Panc1 (cell line): ENCODE results near the gene ATP5F1E.

ENCODE experiments used
- POLR2AphosphoS5 ChIP-seq: IDR thresholded peaks from 2 replicates; pipeline ENCODE4 v1.6.1; 2012; ENCODE audit warnings: mild to moderate bottlenecking, low read depth, low read length, moderate library complexity
- TCF7L2 ChIP-seq: IDR thresholded peaks from 2 replicates; pipeline ENCODE4 v1.6.1; 2011; ENCODE audit warnings: mild to moderate bottlenecking, low read depth, low read length, inconsistent platforms
- TF ChIP-seq, protein P1 (sequence below): fragments of 450-650 bp; IDR thresholded peaks from 2 replicates; pipeline ENCODE4 v1.5.1; 2017; ENCODE audit warnings: mild to moderate bottlenecking

DNA sequence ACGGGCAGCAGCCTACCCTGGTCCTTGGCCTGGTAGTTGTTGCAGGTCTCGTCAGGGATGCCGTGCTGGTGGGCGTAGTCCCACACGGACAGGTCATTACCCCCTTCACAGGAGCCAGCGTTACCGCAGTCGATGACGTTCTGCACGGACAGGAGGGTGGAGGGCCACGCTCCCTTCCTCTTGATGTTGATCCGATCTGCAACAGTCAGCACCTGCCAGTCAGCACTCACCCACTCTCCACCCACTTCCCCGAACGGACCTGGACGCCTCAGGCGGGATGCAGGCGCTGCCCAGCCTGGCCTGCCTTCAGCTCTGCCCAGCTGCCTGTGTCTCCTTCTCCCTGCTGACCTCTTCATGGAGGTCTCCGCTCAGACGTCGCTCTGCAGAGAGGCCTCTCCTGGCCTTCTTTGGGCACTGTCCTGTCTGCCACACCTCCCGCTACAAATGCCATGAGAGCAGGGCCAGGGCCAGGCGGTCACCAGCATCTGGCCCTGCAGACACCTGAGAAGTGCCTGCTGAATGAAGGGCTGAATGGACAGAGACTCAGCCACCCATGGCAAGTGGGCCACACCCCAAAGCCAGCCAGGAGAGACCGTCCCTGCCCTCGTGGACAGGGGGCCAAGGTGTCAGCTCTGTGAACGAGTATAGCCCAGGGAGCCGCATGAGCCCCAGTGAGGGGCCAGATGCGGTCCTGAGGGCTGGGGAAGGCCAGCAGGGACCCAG, 30.5 kb downstream of the ATP5F1E start:
- TF ChIP-seq POLR2AphosphoS5 (no peak), TCF7L2 (no peak)
- TF ChIP-seq, protein P1, sequence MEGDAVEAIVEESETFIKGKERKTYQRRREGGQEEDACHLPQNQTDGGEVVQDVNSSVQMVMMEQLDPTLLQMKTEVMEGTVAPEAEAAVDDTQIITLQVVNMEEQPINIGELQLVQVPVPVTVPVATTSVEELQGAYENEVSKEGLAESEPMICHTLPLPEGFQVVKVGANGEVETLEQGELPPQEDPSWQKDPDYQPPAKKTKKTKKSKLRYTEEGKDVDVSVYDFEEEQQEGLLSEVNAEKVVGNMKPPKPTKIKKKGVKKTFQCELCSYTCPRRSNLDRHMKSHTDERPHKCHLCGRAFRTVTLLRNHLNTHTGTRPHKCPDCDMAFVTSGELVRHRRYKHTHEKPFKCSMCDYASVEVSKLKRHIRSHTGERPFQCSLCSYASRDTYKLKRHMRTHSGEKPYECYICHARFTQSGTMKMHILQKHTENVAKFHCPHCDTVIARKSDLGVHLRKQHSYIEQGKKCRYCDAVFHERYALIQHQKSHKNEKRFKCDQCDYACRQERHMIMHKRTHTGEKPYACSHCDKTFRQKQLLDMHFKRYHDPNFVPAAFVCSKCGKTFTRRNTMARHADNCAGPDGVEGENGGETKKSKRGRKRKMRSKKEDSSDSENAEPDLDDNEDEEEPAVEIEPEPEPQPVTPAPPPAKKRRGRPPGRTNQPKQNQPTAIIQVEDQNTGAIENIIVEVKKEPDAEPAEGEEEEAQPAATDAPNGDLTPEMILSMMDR, result no peak
